Naive thymus-derived CD4-positive, alpha-beta T cell (primary cell): ENCODE data around the gene TIMELESS. TPM values are rescaled to one million over a fixed set of nuclear protein-coding genes. Genes with fewer than 3 reads are reported as not detected.

Source experiments
- ATAC-seq: fragments of 150-1000 bp; cut with Tn5 transposase; 2 replicates; pipeline ENCODE4 v1.10.0; 2021; ENCODE audit warnings: mild to moderate bottlenecking, moderate library complexity
- CTCF ChIA-PET: fragments of 350-600 bp; sonication (Branson Sonifier 250); formaldehyde crosslinking; loops from one replicate; lab custom pipeline; 2021; ENCODE audit warnings: antibody characterized with exemption; lab: Charles Lee
- POLR2A ChIA-PET: fragments of 350-600 bp; sonication (Branson Sonifier 250); formaldehyde crosslinking; loops from one replicate; lab custom pipeline; 2021; ENCODE audit warnings: antibody characterized with exemption, inconsistent platforms; lab: Charles Lee
- DNase-seq, 9 donors: peaks; one replicate each; pipeline versions ENCODE4 v3.0.0 to v3.0.0-alpha.2; 2020 to 2022; ENCODE audit warnings: mixed read lengths in 1 of 9
- H3K27ac ChIP-seq: one replicate; pipeline ENCODE4 v1.7.0; 2013; ENCODE audit warnings: mild to moderate bottlenecking, low read depth, low read length, moderate library complexity
- H3K27me3 ChIP-seq, 2 donors: one replicate each; pipeline ENCODE4 v1.7.0; 2013; ENCODE audit warnings: low read length in 2 of 2, mild to moderate bottlenecking in 2 of 2, moderate library complexity in 2 of 2; ENCODE audit not compliant: control insufficient read depth in 2 of 2, insufficient read depth in 2 of 2
- H3K36me3 ChIP-seq, 3 experiments: 1 replicate in 2 of 3; 2 replicates in 1 of 3; pipeline ENCODE4 v1.7.0; 2013; ENCODE audit warnings: low read length in 3 of 3, mild to moderate bottlenecking in 3 of 3, moderate library complexity in 1 of 3; ENCODE audit not compliant: insufficient read depth in 3 of 3, control insufficient read depth in 2 of 3
- H3K4me1 ChIP-seq, 2 donors: one replicate each; pipeline ENCODE4 v1.7.0; 2013; ENCODE audit warnings: low read length in 2 of 2, mild to moderate bottlenecking in 2 of 2, moderate library complexity in 1 of 2; ENCODE audit not compliant: control insufficient read depth in 2 of 2, insufficient read depth in 2 of 2
- H3K4me3 ChIP-seq: 2 replicates; pipeline ENCODE4 v1.7.0; 2013; ENCODE audit warnings: mild to moderate bottlenecking, low read length
- H3K9me3 ChIP-seq, 3 experiments: 1 replicate in 2 of 3; 2 replicates in 1 of 3; pipeline ENCODE4 v1.7.0; 2013; ENCODE audit warnings: low read length in 3 of 3; ENCODE audit not compliant: control insufficient read depth in 2 of 3
- H3K27ac Mint-ChIP-seq, 9 donors: one replicate each; pipeline ENCODE4 v1.8.0; 2020 to 2022; ENCODE audit warnings: mixed read lengths in 9 of 9, mild to moderate bottlenecking in 8 of 9, moderate library complexity in 5 of 9, inconsistent platforms in 2 of 9
- H3K27me3 Mint-ChIP-seq, 5 donors: one replicate each; pipeline ENCODE4 v1.8.0; 2021 to 2022; ENCODE audit warnings: mixed read lengths in 5 of 5, mild to moderate bottlenecking in 1 of 5
- H3K36me3 Mint-ChIP-seq, 5 donors: one replicate each; pipeline ENCODE4 v1.8.0; 2020 to 2022; ENCODE audit warnings: mixed read lengths in 5 of 5, mild to moderate bottlenecking in 3 of 5, inconsistent platforms in 1 of 5
- H3K4me1 Mint-ChIP-seq, 7 donors: one replicate each; pipeline ENCODE4 v1.8.0; 2020 to 2022; ENCODE audit warnings: mixed read lengths in 7 of 7, mild to moderate bottlenecking in 3 of 7, inconsistent platforms in 1 of 7
- H3K4me3 Mint-ChIP-seq, 10 donors: one replicate each; pipeline ENCODE4 v1.8.0; 2020 to 2022; ENCODE audit warnings: mild to moderate bottlenecking in 10 of 10, mixed read lengths in 10 of 10, moderate library complexity in 6 of 10, inconsistent platforms in 2 of 10
- H3K9me3 Mint-ChIP-seq, 11 donors: one replicate each; pipeline ENCODE4 v1.8.0; 2020 to 2022; ENCODE audit warnings: mixed read lengths in 11 of 11, mild to moderate bottlenecking in 4 of 11, inconsistent platforms in 1 of 11, moderate library complexity in 1 of 11
- intact Hi-C, 2 donors: fragments of 100-400 bp; cut with micrococcal nuclease; formaldehyde crosslinking; loops; one replicate each; pipeline ENCODE4 v1.15.1; 2023
- polyA plus RNA-seq, 2 donors: library from polyadenylated mRNA; unstranded; fragments of 300-500 nt; fragmentation: Illumina TruSeq; gene quantifications; one replicate each; pipeline ENCODE4 v1.2.3, GENCODE V29; 2021
- total RNA-seq, 6 experiments: library from RNA in 5 of 6; stranded (reverse) in 5 of 6; gene quantifications; 1 replicate in 5 of 6; 2 replicates in 1 of 6; pipeline ENCODE4 v1.2.3 and lab custom pipeline; 2021 to 2026

The TIMELESS gene
- total and polyA plus RNA-seq, 7 experiments from 2014 or later, result 2.7 to 42.3 (median 4.6) TPM

- H3K36me3 ChIP-seq, result no peaks in the 10 kb centered on the region
- ChIA-PET POLR2A (interaction anchor here (0.6 kb wide), 1 partner anchor 325 kb away, joined by 3 read pairs; no protein-coding TSS in a partner anchor), CTCF (interaction anchor here (0.5 kb wide), 1 partner anchor 124 kb away, joined by 4 read pairs; no protein-coding TSS in a partner anchor)
- H3K9me3 ChIP-seq, result no peaks in the 10 kb centered on the region
- H3K27me3 ChIP-seq, result no peaks in the 10 kb centered on the region
- H3K4me3 Mint-ChIP-seq, result no peak overlapping the region
- no peak overlapping the region for H3K27ac ChIP-seq
- peak overlapping the region in 1 of 9 donors; percentile 72 for H3K27ac Mint-ChIP-seq
- intact Hi-C loops, result loop anchor here in 1 of 2 donors (5.0 kb wide), 1 partner anchor 33 kb away; no protein-coding TSS in a partner anchor
- peaks cover 0 to 5% (median 0%) of the 10 kb centered on the region in 5 donors for H3K27me3 Mint-ChIP-seq
- no peak for ATAC-seq
- H3K4me1 ChIP-seq, result no peaks in the 10 kb centered on the region
- DNase-seq, result no peak
- peaks cover 0 to 2% (median 0%) of the 10 kb centered on the region in 11 donors for H3K9me3 Mint-ChIP-seq
- H3K4me1 Mint-ChIP-seq, result peaks cover 0 to 3% (median 0%) of the 10 kb centered on the region in 7 donors
- no peak overlapping the region for H3K4me3 ChIP-seq
- no peaks in the 10 kb centered on the region for H3K36me3 Mint-ChIP-seq
Measured at GRCh38 chr12:56389412-56389811, 59.8 kb downstream of the TIMELESS start.

- peaks cover 0 to 2% (median 0%) of the 10 kb centered on the region in 11 donors for H3K9me3 Mint-ChIP-seq
- peaks cover 0 to 2% (median 0%) of the 10 kb centered on the region in 5 donors for H3K27me3 Mint-ChIP-seq
- ATAC-seq (no peak), DNase-seq (no peak)
- POLR2A ChIA-PET, result no interaction called here
- peaks cover 0 to 3% (median 0%) of the 10 kb centered on the region in 7 donors for H3K4me1 Mint-ChIP-seq
- H3K27ac Mint-ChIP-seq, result no peak overlapping the region
- H3K4me1 ChIP-seq, result no peaks in the 10 kb centered on the region
- no peak overlapping the region for H3K4me3 ChIP-seq
- no peaks in the 10 kb centered on the region for H3K36me3 ChIP-seq
- no peaks in the 10 kb centered on the region for H3K9me3 ChIP-seq
- H3K4me3 Mint-ChIP-seq, result no peak overlapping the region
- no peaks in the 10 kb centered on the region for H3K27me3 ChIP-seq
- H3K36me3 Mint-ChIP-seq, result no peaks in the 10 kb centered on the region
- CTCF ChIA-PET, result no interaction called here
- intact Hi-C loops, result loop anchor here in 1 of 2 donors (5.0 kb wide), 1 partner anchor 35 kb away; no protein-coding TSS in a partner anchor
- no peak overlapping the region for H3K27ac ChIP-seq
Measured at GRCh38 chr12:56387152-56387736, 62.0 kb downstream of the TIMELESS start.

DNA sequence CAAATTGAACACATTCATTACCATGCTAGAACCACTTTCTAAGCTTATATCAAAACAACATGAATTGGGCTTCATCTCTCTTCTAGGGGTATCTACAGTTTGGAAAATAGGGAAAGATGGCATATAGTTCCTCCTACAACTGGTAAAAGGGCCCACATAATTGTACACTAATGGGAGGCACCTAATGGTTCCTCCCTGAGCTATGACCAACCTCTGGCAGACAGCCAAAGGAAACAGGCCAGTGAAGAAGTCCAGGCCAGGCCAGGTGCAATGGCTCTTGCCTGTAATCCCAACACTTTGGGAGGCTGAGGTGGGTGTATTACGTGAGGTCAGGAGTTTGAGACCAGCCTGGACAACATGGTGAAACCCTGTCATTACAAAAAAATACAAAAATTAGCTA, 63.4 kb downstream of the TIMELESS start:
- DNase-seq (no peak), ATAC-seq (no peak)
- no peaks in the 10 kb centered on the region for H3K9me3 ChIP-seq
- Mint-ChIP-seq H3K4me1 (peaks cover 0 to 3% (median 0%) of the 10 kb centered on the region in 7 donors), H3K4me3 (no peak overlapping the region), H3K27ac (no peak overlapping the region), H3K36me3 (no peaks in the 10 kb centered on the region), H3K27me3 (peaks cover 0 to 2% (median 0%) of the 10 kb centered on the region in 5 donors), H3K9me3 (no peaks in the 10 kb centered on the region)
- no peaks in the 10 kb centered on the region for H3K4me1 ChIP-seq
- H3K27ac ChIP-seq, result no peak overlapping the region
- ChIA-PET POLR2A (interaction anchor here (0.7 kb wide), 1 partner anchor 87 kb away, joined by 3 read pairs; no protein-coding TSS in a partner anchor), CTCF (interaction anchor here (0.6 to 0.7 kb wide), 2 partner anchors 12 to 126 kb away, joined by 3 to 7 read pairs; no protein-coding TSS in a partner anchor)
- H3K36me3 ChIP-seq, result no peaks in the 10 kb centered on the region
- H3K4me3 ChIP-seq, result no peak overlapping the region
- intact Hi-C loops, result loop anchor here in 1 of 2 donors (5.0 kb wide), 1 partner anchor 36 kb away; no protein-coding TSS in a partner anchor
- H3K27me3 ChIP-seq, result no peaks in the 10 kb centered on the region

- Histone ChIP-seq H3K27ac (no peak overlapping the region), H3K9me3 (no peaks in the 10 kb centered on the region), H3K4me3 (no peak overlapping the region), H3K27me3 (no peaks in the 10 kb centered on the region), H3K4me1 (no peaks in the 10 kb centered on the region), H3K36me3 (no peaks in the 10 kb centered on the region)
- Mint-ChIP-seq H3K36me3 (no peaks in the 10 kb centered on the region), H3K27ac (no peak overlapping the region), H3K9me3 (no peaks in the 10 kb centered on the region), H3K27me3 (peaks cover 0 to 2% (median 0%) of the 10 kb centered on the region in 5 donors), H3K4me1 (peaks cover 0 to 3% (median 0%) of the 10 kb centered on the region in 7 donors), H3K4me3 (no peak overlapping the region)
- POLR2A ChIA-PET, result no interaction called here
- no peak for DNase-seq
- no peak for ATAC-seq
- intact Hi-C loops, result no loop called here
- CTCF ChIA-PET, result interaction anchor here (0.7 kb wide), 1 partner anchor 9 kb away, joined by 3 read pairs; no protein-coding TSS in a partner anchor
Measured at GRCh38 chr12:56382611-56383010, 66.6 kb downstream of the TIMELESS start.

GRCh38 chr12:56377989-56378316, 71.3 kb downstream of the TIMELESS start:
- ChIA-PET POLR2A (no interaction called here), CTCF (no interaction called here)
- H3K27ac Mint-ChIP-seq, result no peak overlapping the region
- no peaks in the 10 kb centered on the region for H3K36me3 ChIP-seq
- H3K9me3 Mint-ChIP-seq, result peaks cover 0 to 6% (median 0%) of the 10 kb centered on the region in 11 donors
- H3K4me3 Mint-ChIP-seq, result no peak overlapping the region
- no peaks in the 10 kb centered on the region for H3K27me3 ChIP-seq
- DNase-seq, result no peak
- peaks cover 0 to 5% (median 0%) of the 10 kb centered on the region in 5 donors for H3K27me3 Mint-ChIP-seq
- H3K4me1 ChIP-seq, result no peaks in the 10 kb centered on the region
- no peak overlapping the region for H3K27ac ChIP-seq
- H3K36me3 Mint-ChIP-seq, result peaks cover 0 to 4% (median 0%) of the 10 kb centered on the region in 5 donors
- no peak overlapping the region for H3K4me3 ChIP-seq
- peaks cover 0 to 7% (median 0%) of the 10 kb centered on the region in 7 donors for H3K4me1 Mint-ChIP-seq
- intact Hi-C loops, result no loop called here
- no peaks in the 10 kb centered on the region for H3K9me3 ChIP-seq
- ATAC-seq, result no peak

DNA sequence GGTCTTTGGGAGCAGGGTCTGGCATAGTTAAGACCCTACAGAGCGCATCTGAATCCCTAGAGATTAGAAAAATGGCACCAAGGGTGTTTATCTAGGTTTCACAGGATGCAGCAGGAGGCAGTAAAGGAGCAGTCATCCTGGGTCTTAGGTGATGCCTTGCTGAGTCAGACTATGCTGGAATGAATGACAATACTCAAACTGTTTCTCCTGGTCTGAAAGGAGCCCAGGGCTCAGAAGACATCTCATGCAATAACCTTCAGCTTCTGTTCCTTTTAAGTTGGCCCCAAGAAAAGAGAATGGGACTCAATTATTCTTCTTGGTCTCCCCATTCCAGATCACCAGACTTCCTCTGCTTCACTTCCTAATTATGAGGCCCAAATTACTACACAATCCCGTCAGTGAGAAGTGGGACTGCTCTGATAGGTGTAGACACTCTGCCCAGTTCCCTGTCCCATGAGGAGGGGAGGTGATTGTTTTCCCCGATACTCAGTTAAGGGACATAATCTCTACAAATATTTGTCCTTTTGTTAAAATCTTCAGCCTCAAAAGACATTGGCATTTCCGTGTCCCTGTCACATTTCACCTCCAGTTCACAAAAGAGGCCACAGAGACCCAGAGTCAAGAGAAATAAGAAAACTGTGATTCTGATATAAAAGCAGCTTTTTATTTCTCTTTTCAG, 71.8 kb downstream of the TIMELESS start:
- Histone ChIP-seq H3K4me3 (no peak overlapping the region), H3K27ac (no peak overlapping the region), H3K9me3 (no peaks in the 10 kb centered on the region), H3K36me3 (no peaks in the 10 kb centered on the region), H3K4me1 (no peaks in the 10 kb centered on the region), H3K27me3 (no peaks in the 10 kb centered on the region)
- H3K4me1 Mint-ChIP-seq, result peaks cover 0 to 7% (median 0%) of the 10 kb centered on the region in 7 donors
- H3K27ac Mint-ChIP-seq, result peak overlapping the region in 1 of 9 donors; percentile 14
- no peak overlapping the region for H3K4me3 Mint-ChIP-seq
- DNase-seq (no peak), ATAC-seq (no peak)
- intact Hi-C loops, result no loop called here
- ChIA-PET POLR2A (interaction anchor here (1.3 kb wide), 1 partner anchor 61 kb away, joined by 4 read pairs; the partner anchor contains the start of gene CNPY2), CTCF (no interaction called here)
- H3K36me3 Mint-ChIP-seq, result peaks cover 0 to 4% (median 0%) of the 10 kb centered on the region in 5 donors
- H3K27me3 Mint-ChIP-seq, result peaks cover 0 to 10% (median 0%) of the 10 kb centered on the region in 5 donors
- H3K9me3 Mint-ChIP-seq, result peaks cover 0 to 6% (median 0%) of the 10 kb centered on the region in 11 donors
